ENCODE data around the gene PYGO2. TPM values are rescaled to one million over a fixed set of nuclear protein-coding genes. Genes with fewer than 3 reads are reported as not detected.

The PYGO2 gene
- total and polyA plus RNA-seq, 2 donors from 2014 or later = 26.9 to 32.8 TPM

DNA sequence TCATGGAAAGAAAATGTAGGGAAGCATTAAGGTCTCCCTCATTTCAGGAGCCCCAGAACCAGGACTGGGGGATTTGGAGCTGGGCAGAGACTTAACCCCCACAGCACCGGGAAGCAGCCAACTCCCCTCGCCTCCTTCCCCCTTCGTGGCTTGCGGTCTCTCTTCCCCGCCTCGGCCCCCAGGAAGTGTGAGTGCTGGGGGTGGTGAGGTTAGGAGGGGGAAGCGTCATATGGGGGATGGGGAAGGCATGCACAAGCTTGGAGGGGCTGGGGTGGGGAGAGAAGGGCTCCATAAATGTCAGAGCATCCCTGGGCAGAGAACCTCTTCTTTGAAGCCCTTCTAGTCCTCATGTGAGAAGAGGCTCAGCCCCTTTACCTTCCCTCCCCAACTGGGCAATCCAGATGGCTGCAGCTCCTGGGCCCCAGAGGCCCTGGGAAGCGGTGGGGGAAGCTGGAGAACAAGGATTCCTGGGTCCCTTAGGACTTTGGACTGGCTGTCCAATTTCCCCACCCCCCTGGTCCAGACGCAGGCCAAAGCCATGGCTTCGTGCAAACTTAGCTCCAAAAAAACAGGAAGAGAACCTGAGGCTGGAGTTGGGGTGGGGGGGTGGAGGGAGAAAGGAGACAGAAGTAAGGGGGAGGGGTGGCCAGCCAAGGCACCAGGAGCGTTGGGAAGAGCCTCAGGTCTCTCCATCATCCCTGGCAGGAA, 48.8 kb upstream of the PYGO2 start:
- H3K9me3 ChIP-seq (ENCODE audit: control insufficient read depth in 2 of 3, insufficient read depth in 1 of 3, low read length in 3 of 3) = no peaks in the 10 kb centered on the region
- H3K36me3 ChIP-seq (ENCODE audit: control insufficient read depth in 2 of 3, insufficient read depth in 3 of 3, low read length in 3 of 3) = no peaks in the 10 kb centered on the region
- H3K4me1 ChIP-seq (ENCODE audit: control insufficient read depth in 2 of 3, insufficient read depth in 2 of 3, low read depth in 1 of 3, low read length in 3 of 3) = peaks cover 0 to 48% (median 30%) of the 10 kb centered on the region in 3 donors
- intact Hi-C loops (cut with DNase I) = no loop called here
- H3K9ac ChIP-seq (ENCODE audit: low read length in 3 of 3) = no peak overlapping the region
- no peak overlapping the region for H3K27ac ChIP-seq (ENCODE audit: low read depth in 2 of 2, low read length in 2 of 2)
- TF ChIP-seq, protein P1, sequence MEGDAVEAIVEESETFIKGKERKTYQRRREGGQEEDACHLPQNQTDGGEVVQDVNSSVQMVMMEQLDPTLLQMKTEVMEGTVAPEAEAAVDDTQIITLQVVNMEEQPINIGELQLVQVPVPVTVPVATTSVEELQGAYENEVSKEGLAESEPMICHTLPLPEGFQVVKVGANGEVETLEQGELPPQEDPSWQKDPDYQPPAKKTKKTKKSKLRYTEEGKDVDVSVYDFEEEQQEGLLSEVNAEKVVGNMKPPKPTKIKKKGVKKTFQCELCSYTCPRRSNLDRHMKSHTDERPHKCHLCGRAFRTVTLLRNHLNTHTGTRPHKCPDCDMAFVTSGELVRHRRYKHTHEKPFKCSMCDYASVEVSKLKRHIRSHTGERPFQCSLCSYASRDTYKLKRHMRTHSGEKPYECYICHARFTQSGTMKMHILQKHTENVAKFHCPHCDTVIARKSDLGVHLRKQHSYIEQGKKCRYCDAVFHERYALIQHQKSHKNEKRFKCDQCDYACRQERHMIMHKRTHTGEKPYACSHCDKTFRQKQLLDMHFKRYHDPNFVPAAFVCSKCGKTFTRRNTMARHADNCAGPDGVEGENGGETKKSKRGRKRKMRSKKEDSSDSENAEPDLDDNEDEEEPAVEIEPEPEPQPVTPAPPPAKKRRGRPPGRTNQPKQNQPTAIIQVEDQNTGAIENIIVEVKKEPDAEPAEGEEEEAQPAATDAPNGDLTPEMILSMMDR (IDR thresholded peaks at IDR 0.05; ENCODE audit: borderline replicate concordance, extremely low read depth, insufficient read depth) = no peak
- FAIRE-seq (no peak), DNase-seq (peak in 1 of 5 donors; percentile 59)
- no peak overlapping the region for H3K4me3 ChIP-seq (ENCODE audit: low read length in 3 of 3)
- H3K27me3 ChIP-seq (ENCODE audit: control insufficient read depth, insufficient read depth, low read length) = no peaks in the 10 kb centered on the region

DNA sequence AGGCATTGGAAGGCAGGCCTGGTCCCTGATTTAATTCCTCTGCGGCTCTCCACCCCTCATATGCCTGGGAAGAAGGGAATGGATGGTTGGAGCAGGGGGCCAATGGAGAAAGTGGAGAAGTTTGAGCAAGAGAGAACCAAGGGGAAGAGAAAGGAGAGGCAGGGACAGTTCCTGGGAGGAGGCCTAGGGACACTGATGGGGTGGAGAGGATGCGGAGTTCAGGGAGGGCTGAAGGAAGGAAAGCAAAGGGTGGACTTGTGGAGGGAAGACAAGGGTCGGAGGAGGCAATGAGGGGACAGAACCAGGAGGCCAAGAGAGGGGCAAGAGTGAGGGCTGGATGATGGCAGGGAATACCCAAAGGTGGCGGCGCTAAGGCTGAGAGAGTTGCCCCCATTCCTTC, 48.2 kb upstream of the PYGO2 start:
- Histone ChIP-seq H3K9ac (ENCODE audit: low read length in 3 of 3) (no peak overlapping the region), H3K4me1 (ENCODE audit: control insufficient read depth in 2 of 3, insufficient read depth in 2 of 3, low read depth in 1 of 3, low read length in 3 of 3) (peaks cover 0 to 53% (median 30%) of the 10 kb centered on the region in 3 donors), H3K27me3 (ENCODE audit: control insufficient read depth, insufficient read depth, low read length) (no peaks in the 10 kb centered on the region), H3K27ac (ENCODE audit: low read depth in 2 of 2, low read length in 2 of 2) (no peak overlapping the region), H3K9me3 (ENCODE audit: control insufficient read depth in 2 of 3, insufficient read depth in 1 of 3, low read length in 3 of 3) (no peaks in the 10 kb centered on the region), H3K36me3 (ENCODE audit: control insufficient read depth in 2 of 3, insufficient read depth in 3 of 3, low read length in 3 of 3) (no peaks in the 10 kb centered on the region), H3K4me3 (ENCODE audit: low read length in 3 of 3) (no peak overlapping the region)
- TF ChIP-seq, protein P1 (IDR thresholded peaks at IDR 0.05; ENCODE audit: borderline replicate concordance, extremely low read depth, insufficient read depth) = no peak
- FAIRE-seq (no peak), DNase-seq (no peak)
- intact Hi-C loops (cut with DNase I) = no loop called here

DNA sequence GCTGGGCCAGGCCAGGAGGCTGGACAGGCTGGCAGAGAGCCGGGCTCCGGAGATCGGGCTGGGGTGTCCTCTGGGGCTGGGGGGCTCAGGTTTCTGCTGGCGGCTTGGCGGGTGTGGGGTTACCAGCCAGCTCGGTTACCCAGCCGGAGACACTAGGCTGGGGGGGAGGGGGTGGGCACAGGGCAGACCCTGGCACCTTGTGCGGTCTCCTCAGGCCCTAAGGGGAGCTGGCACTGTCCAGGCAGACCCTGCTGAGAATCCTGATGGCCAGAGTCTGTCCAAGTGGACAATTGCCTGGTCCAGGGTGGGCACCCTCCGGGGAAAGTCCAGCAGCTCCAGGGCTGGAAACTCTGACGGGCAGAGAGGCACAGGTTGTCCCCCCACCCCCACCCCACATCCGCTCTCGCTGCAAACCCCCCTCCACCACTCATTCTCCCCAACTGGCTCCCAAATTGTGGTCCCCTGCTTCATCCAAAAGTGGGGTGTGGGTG, 47.7 kb upstream of the PYGO2 start:
- Histone ChIP-seq H3K9ac (ENCODE audit: low read length in 3 of 3) (no peak overlapping the region), H3K4me3 (ENCODE audit: low read length in 3 of 3) (no peak overlapping the region)
- no peak for FAIRE-seq

More for the DNA sequence above, 47.7 kb upstream of the PYGO2 start:
- DNase-seq = peak; percentile 21 to 70 (median 49)
- peak overlapping the region; percentile 35 to 41 for H3K27ac ChIP-seq (ENCODE audit: low read depth in 2 of 2, low read length in 2 of 2)
- H3K36me3 ChIP-seq (ENCODE audit: control insufficient read depth in 2 of 3, insufficient read depth in 3 of 3, low read length in 3 of 3) = no peaks in the 10 kb centered on the region
- TF ChIP-seq, protein P1 (IDR thresholded peaks at IDR 0.05; ENCODE audit: borderline replicate concordance, extremely low read depth, insufficient read depth) = no peak
- no peaks in the 10 kb centered on the region for H3K27me3 ChIP-seq (ENCODE audit: control insufficient read depth, insufficient read depth, low read length)
- no peaks in the 10 kb centered on the region for H3K9me3 ChIP-seq (ENCODE audit: control insufficient read depth in 2 of 3, insufficient read depth in 1 of 3, low read length in 3 of 3)
- intact Hi-C loops (cut with DNase I) = no loop called here
- H3K4me1 ChIP-seq (ENCODE audit: control insufficient read depth in 2 of 3, insufficient read depth in 2 of 3, low read depth in 1 of 3, low read length in 3 of 3) = peaks cover under 1 to 58% (median 33%) of the 10 kb centered on the region in 3 donors

Measured in kidney (tissue), 14 donors.